Activated CD4-positive, alpha-beta memory T cell treated with anti-CD3 and anti-CD28 coated beads for 36 hours (primary cell): ENCODE results near the gene POMGNT2. TPM values are rescaled to one million over a fixed set of nuclear protein-coding genes. Genes with fewer than 3 reads are reported as not detected.

Source experiments
- CTCF ChIA-PET: fragments of 350-600 bp; sonication (Branson Sonifier 250); formaldehyde crosslinking; loops from one replicate; lab custom pipeline; 2021; ENCODE audit warnings: antibody characterized with exemption, inconsistent platforms; lab: Charles Lee
- POLR2A ChIA-PET: fragments of 350-600 bp; sonication (Branson Sonifier 250); formaldehyde crosslinking; loops from one replicate; lab custom pipeline; 2021; ENCODE audit warnings: antibody characterized with exemption; lab: Charles Lee
- DNase-seq: peaks from one replicate; pipeline ENCODE4 v3.0.0-alpha.2; 2020
- H3K27ac Mint-ChIP-seq: one replicate; pipeline ENCODE4 v1.8.0; 2021; ENCODE audit warnings: mixed read lengths
- H3K27me3 Mint-ChIP-seq: one replicate; pipeline ENCODE4 v1.8.0; 2021; ENCODE audit warnings: mixed read lengths
- H3K36me3 Mint-ChIP-seq: one replicate; pipeline ENCODE4 v1.8.0; 2021; ENCODE audit warnings: mixed read lengths
- H3K4me1 Mint-ChIP-seq: one replicate; pipeline ENCODE4 v1.8.0; 2021; ENCODE audit warnings: low read depth, mixed read lengths
- H3K4me3 Mint-ChIP-seq: one replicate; pipeline ENCODE4 v1.8.0; 2021; ENCODE audit warnings: mild to moderate bottlenecking, mixed read lengths
- H3K9me3 Mint-ChIP-seq: one replicate; pipeline ENCODE4 v1.8.0; 2021; ENCODE audit warnings: mixed read lengths
- intact Hi-C: fragments of 100-400 bp; cut with micrococcal nuclease; formaldehyde crosslinking; loops from one replicate; pipeline ENCODE4 v1.15.1; 2023
- total RNA-seq, 2 experiments: library from RNA; stranded (reverse); gene quantifications; one replicate each; pipeline ENCODE4 v1.2.3, GENCODE V29; 2021

Gene POMGNT2
- total RNA-seq, 2 experiments from 2014 or later, result 7.3 to 7.8 TPM

DNA sequence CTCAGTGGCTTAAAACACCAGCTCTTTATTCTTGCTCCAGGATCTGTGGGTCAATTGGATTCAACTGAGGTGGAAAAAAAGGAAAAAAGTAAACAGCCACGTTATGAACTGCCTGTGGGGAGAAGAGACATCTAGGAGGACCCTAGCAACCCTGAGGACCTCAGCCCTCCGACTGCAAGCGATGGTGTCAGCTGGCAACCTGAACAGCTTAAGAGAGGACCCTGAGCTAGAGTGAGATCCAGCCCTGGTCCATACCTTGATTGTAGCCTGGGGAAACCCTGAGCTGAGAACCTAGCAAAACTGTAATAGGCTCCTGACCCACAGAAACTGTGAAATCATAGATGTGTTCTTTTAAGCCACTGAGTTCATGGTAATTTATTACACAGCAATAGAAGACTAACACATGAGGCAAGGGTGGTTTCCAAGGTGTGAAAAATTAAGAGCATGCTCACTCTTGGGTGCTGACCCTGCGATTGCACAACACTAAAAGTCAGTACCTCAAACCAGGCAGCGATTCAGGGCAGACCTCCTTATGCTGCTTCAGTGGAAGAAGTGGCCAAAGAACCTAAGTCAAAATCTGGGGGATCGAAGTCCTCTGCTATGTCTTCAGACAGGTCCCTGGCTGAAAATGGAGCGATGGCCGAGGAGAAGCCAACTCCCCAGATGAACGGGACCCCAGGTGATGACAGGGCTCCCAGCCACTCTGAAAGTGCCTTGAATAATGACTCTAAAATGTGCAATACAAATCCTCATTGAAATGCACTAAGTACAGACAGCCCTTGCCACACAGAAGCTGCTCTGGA, 69.1 kb downstream of the POMGNT2 start:
- H3K36me3 Mint-ChIP-seq, result no peaks in the 10 kb centered on the region
- ChIA-PET POLR2A (no interaction called here), CTCF (interaction anchor here (0.7 kb wide), 1 partner anchor 75 kb away, joined by 3 read pairs; no protein-coding TSS in a partner anchor)
- H3K27ac Mint-ChIP-seq, result no peak overlapping the region
- intact Hi-C loops, result no loop called here
- H3K9me3 Mint-ChIP-seq, result no peaks in the 10 kb centered on the region
- no peaks in the 10 kb centered on the region for H3K27me3 Mint-ChIP-seq
- H3K4me3 Mint-ChIP-seq, result no peak overlapping the region
- peaks cover 14% of the 10 kb centered on the region for H3K4me1 Mint-ChIP-seq
- DNase-seq, result no peak

DNA sequence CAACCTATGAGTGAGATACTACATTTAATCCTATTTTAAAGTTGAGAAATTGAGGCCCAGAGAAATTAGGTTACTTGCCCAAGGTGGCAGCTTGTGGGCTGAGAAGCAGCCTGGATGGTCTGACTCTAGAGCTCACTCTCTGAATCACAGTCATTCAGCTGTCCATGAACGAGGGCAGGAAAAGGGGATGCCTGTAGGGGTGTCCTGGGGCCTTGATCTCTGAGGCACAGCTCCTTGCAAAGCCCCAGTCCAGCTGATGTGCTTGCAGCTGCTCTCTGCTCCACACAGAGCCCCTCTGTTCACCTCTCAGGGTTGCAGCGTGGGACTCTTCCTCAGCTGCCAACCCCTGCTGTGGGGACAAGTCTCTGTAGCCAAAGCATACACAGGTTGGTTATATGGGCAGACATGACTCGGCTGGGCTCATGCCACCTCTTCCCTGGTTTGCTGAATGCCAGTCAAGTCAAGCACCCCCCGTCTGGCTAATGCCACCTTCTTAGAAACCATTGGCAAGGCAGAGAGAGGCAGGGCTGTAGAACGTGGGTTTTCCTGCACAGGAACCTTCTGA, 70.0 kb downstream of the POMGNT2 start:
- H3K36me3 Mint-ChIP-seq, result no peaks in the 10 kb centered on the region
- no peak for DNase-seq
- H3K27ac Mint-ChIP-seq, result no peak overlapping the region
- peaks cover 14% of the 10 kb centered on the region for H3K4me1 Mint-ChIP-seq
- intact Hi-C loops, result no loop called here
- CTCF ChIA-PET, result interaction anchor here (2.1 kb wide), 1 partner anchor 35 kb away, joined by 8 read pairs; no protein-coding TSS in a partner anchor
- POLR2A ChIA-PET, result no interaction called here
- H3K27me3 Mint-ChIP-seq, result no peaks in the 10 kb centered on the region
- no peak overlapping the region for H3K4me3 Mint-ChIP-seq
- H3K9me3 Mint-ChIP-seq, result no peaks in the 10 kb centered on the region

DNA sequence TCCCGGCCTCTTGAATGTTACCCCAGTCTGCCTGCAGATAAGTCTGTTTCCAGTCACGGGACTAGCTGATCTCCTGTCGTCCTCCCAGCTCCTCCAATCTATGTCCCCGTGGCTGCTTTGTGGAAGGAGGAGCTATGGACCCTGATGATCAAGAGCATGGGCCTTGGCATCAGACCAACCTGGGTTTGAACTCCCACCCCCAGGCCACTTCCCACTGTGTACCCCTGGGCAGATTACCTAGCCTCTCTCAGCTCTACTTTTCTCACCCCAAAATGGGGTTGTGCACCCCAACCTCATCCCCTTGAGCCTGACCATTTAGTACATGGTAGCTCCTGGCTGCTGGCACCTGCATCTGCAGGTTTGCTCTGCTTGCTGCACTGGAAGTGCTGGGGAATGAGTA, 71.0 kb downstream of the POMGNT2 start:
- Mint-ChIP-seq H3K27me3 (no peaks in the 10 kb centered on the region), H3K4me1 (peaks cover 14% of the 10 kb centered on the region), H3K9me3 (no peaks in the 10 kb centered on the region), H3K4me3 (no peak overlapping the region), H3K36me3 (no peaks in the 10 kb centered on the region), H3K27ac (no peak overlapping the region)
- POLR2A ChIA-PET, result no interaction called here
- CTCF ChIA-PET, result interaction anchor here (2.1 kb wide), 1 partner anchor 36 kb away, joined by 8 read pairs; no protein-coding TSS in a partner anchor
- DNase-seq, result no peak
- intact Hi-C loops, result no loop called here

DNA sequence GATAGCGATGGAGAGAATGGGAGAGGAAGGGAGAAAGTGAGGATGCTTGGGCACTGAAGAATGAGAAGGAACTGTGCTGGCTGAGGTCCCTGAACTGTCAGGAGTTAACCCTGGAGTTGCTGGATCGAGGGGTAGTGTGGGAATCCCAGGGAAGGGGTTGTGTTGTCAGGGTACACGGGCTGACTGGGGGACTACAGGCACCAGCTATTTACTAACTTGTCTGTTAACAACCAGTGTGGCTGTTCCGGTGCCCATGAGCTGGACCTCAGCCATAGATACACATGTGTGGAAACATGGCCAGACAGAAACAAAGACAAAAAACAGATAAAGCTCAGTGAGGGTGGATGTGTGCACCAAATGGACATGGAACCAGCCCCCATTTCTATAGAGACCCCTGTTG, 71.7 kb downstream of the POMGNT2 start:
- intact Hi-C loops, result no loop called here
- Mint-ChIP-seq H3K27me3 (no peaks in the 10 kb centered on the region), H3K36me3 (no peaks in the 10 kb centered on the region), H3K9me3 (no peaks in the 10 kb centered on the region), H3K4me3 (no peak overlapping the region), H3K4me1 (peaks cover 16% of the 10 kb centered on the region), H3K27ac (no peak overlapping the region)
- POLR2A ChIA-PET, result no interaction called here
- CTCF ChIA-PET, result interaction anchor here (2.1 kb wide), 1 partner anchor 37 kb away, joined by 8 read pairs; no protein-coding TSS in a partner anchor
- no peak for DNase-seq

DNA sequence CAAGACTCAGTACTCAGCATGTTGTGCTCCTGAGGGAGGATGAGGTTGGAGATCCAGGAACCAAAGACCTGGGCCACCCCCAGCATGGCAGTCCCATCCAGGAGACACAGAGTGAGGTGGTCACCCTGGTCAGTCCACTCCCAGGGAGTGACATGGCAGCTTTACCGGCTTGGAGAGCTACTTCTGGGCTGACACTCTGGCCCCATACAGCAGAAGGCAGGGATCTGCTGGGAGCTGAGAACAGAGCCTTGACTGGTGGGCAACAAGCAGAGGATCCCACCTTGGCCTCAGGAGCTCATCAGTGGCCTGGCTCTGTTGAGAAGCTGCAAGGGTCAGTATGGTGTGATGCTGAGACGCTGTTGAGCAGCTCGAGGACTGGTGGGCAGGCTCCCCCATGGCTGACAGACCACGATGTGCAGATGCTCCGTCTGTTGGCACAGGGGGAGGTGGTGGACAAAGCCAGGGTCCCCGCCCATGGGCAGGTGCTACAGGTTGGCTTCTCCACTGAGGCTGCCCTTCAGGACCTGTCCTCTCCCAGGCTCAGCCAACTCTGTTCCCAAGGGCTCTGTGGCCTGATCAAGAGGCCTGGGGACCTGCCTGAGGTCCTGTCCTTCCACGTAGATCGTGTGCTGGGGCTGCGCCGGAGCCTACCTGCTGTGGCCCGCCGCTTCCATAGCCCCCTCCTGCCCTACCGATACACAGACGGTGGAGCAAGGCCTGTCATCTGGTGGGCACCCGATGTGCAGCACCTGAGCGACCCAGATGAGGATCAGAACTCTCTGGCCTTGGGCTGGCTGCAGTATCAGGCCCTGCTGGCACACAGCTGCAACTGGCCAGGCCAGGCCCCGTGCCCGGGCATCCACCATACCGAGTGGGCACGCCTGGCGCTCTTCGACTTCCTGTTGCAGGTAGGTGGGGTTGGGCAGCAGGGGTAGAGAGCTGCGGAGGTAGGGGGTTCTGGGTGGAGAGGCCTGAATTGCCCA, 72.9 kb downstream of the POMGNT2 start:
- no peaks in the 10 kb centered on the region for H3K36me3 Mint-ChIP-seq
- no peak overlapping the region for H3K4me3 Mint-ChIP-seq
- intact Hi-C loops, result no loop called here
- no peaks in the 10 kb centered on the region for H3K27me3 Mint-ChIP-seq
- CTCF ChIA-PET, result interaction anchor here (0.9 kb wide), 1 partner anchor 71 kb away, joined by 3 read pairs; no protein-coding TSS in a partner anchor
- no peaks in the 10 kb centered on the region for H3K9me3 Mint-ChIP-seq
- no peak for DNase-seq
- H3K27ac Mint-ChIP-seq, result no peak overlapping the region
- POLR2A ChIA-PET, result no interaction called here
- peaks cover 7% of the 10 kb centered on the region for H3K4me1 Mint-ChIP-seq

DNA sequence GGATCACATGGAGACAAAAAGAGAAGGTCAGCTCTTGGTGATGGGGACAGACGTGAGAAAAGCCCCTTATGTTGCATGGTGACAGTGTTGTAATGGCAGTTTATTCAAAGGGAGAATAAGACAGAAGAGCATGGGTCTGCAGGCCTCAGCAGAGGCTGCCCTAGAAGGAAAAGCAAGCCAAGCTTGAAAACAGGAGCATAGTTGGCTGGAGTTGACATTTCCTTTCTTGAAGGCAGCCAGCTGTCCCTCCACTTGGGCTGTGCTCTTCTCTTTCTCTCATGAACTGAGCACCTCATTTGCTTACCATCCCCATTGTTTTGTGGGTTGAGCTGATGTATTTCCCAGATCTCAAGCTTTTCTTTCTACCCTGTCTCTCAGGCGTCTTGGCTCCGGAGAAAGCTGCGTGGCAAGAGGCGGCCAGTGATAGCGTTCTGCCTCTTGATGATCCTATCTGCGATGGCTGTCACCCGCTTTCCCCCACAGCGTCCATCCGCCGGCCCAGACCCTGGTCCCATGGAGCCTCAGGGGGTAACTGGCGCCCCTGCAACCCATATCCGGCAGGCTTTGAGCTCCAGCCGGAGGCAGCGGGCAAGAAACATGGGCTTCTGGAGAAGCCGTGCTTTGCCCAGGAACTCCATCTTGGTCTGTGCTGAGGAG, 73.9 kb downstream of the POMGNT2 start:
- POLR2A ChIA-PET, result no interaction called here

DNA sequence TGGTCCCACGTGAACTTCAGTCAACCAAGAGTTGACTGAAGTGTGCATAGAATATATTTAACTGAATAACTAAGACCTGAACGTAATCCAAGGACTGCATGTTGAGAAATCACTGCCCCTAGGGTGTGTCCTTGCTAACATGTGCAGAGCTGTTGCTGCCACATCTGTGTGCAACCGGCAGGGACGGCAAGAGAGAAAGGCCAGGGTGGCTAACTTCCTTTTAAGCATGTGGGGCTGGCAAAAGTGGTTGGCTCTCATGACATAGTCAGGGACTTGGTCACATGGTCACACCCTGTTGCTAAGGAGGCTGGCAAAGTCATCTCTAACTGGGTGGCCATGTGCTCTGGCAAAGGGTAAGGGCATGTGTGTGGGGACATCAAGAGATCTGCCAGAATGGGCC, 74.4 kb downstream of the POMGNT2 start:
- Mint-ChIP-seq H3K27me3 (no peaks in the 10 kb centered on the region), H3K4me1 (peaks cover 2% of the 10 kb centered on the region), H3K36me3 (no peaks in the 10 kb centered on the region), H3K27ac (no peak overlapping the region), H3K9me3 (no peaks in the 10 kb centered on the region), H3K4me3 (no peak overlapping the region)
- ChIA-PET POLR2A (no interaction called here), CTCF (no interaction called here)
- no peak for DNase-seq
- intact Hi-C loops, result no loop called here

More for the DNA sequence above, 73.9 kb downstream of the POMGNT2 start:
- Mint-ChIP-seq H3K36me3 (no peaks in the 10 kb centered on the region), H3K4me3 (no peak overlapping the region), H3K4me1 (peaks cover 2% of the 10 kb centered on the region), H3K9me3 (no peaks in the 10 kb centered on the region), H3K27ac (no peak overlapping the region), H3K27me3 (no peaks in the 10 kb centered on the region)
- CTCF ChIA-PET, result no interaction called here
- no peak for DNase-seq
- intact Hi-C loops, result no loop called here

DNA sequence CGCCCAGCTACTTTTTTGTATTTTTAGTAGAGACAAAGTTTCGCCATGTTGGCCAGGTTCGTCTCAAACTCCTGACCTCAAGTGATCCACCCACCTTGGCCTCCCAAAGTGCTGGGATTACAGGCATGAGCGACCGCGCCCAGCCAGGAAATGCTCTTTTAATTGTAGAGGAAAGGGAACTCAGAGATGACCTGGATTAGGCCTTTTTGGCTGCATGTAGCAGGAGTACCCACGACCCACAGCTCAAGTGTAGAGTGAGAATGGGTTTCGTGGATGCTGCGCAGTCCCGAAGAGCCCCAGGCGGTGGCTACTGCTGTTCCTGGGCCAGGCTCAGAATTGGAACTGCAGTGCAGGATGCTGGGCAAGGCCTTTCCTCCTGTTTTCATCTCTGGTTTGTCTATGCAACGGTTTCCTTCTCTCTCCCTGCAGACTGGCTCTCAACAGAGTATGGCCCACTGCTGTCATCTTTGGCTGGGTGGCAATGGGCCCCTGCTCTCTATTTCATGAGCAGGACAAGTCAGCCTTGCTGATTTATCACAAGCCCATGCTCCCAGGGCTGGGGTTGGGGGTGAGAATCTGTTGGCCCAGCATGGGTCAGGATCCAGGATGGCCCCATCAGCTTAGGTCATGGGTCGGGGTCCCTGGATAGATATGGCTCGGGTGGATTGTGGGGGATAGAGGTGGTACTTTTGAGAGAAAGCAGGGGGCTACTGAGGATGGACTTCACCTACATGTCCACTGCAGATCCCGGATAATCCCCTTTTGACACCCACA, 75.5 kb downstream of the POMGNT2 start:
- no peak overlapping the region for H3K4me3 Mint-ChIP-seq
- ChIA-PET POLR2A (no interaction called here), CTCF (no interaction called here)
- no peaks in the 10 kb centered on the region for H3K36me3 Mint-ChIP-seq
- no peaks in the 10 kb centered on the region for H3K27me3 Mint-ChIP-seq
- DNase-seq, result no peak
- peaks cover 6% of the 10 kb centered on the region for H3K4me1 Mint-ChIP-seq
- H3K27ac Mint-ChIP-seq, result no peak overlapping the region
- no peaks in the 10 kb centered on the region for H3K9me3 Mint-ChIP-seq
- intact Hi-C loops, result no loop called here

Other genes starting within 250 kb of the POMGNT2 start
- gene CYP8B1, start 230.2 kb downstream of the POMGNT2 start, total RNA-seq, result not detected
- under 1 TPM; 0.39 to 0.64 TPM for gene ZNF662, start 199.9 kb downstream of the POMGNT2 start, total RNA-seq
- not detected for gene GASK1A, start 126.8 kb downstream of the POMGNT2 start, total RNA-seq
- gene SNRK, start 180.5 kb upstream of the POMGNT2 start, total RNA-seq, result 10 to 100 TPM; 23.9 to 24.4 TPM